Measurements from ENCODE around the gene ZNF821. TPM values are rescaled to one million over a fixed set of nuclear protein-coding genes. Genes with fewer than 3 reads are reported as not detected.

The ZNF821 gene
- total RNA-seq, 1 donor from 2014 or later: 10.4 TPM

DNA sequence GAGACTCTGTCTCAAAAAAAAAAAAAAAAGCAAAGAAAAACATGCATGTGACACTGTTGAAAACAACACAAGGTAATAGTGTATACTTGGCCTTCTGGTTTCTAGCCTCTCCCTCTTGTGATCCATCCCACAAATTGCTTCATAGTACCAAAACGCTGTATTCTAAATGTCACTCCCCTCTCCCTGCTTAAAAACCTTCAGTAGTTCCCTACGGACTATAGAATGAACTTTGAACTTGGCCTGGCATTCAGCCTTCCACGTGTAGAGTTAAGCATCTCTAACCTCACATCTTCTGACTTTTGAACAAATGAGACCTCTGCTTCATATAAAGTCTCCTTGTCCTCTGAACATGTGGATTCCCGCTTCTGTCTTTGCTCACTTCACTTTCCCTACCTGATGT, 5.1 kb downstream of the ZNF821 start:
- no peaks in the 10 kb centered on the region for H3K27me3 Mint-ChIP-seq (ENCODE audit: low read depth, unreplicated experiment)
- Histone ChIP-seq H3K4me1 (ENCODE audit: insufficient read depth, low read length) (peaks cover 9% of the 10 kb centered on the region), H3K9ac (ENCODE audit: low read length) (no peak overlapping the region), H3K27me3 (ENCODE audit: insufficient read depth, low read length) (no peaks in the 10 kb centered on the region), H3K9me3 (ENCODE audit: insufficient read depth, low read depth, low read length) (no peaks in the 10 kb centered on the region), H3K27ac (ENCODE audit: low read depth, low read length) (no peak overlapping the region), H3K36me3 (ENCODE audit: insufficient read depth, low read length) (peaks cover 18% of the 10 kb centered on the region), H3K4me2 (ENCODE audit: low read length) (no peak overlapping the region), H3K79me2 (ENCODE audit: insufficient read depth, low read length) (no peaks in the 10 kb centered on the region), H3K4me3 (ENCODE audit: insufficient read depth, low read depth, low read length) (no peak overlapping the region), H4K20me1 (ENCODE audit: insufficient read depth, low read length) (peaks cover 11% of the 10 kb centered on the region), H2AFZ (ENCODE audit: low read depth, low read length) (no peak overlapping the region)
- no peak overlapping the region for H3K4me3 Mint-ChIP-seq (ENCODE audit: unreplicated experiment)
- no peak for DNase-seq (ENCODE audit: low read depth)
- TF ChIP-seq, protein P1, sequence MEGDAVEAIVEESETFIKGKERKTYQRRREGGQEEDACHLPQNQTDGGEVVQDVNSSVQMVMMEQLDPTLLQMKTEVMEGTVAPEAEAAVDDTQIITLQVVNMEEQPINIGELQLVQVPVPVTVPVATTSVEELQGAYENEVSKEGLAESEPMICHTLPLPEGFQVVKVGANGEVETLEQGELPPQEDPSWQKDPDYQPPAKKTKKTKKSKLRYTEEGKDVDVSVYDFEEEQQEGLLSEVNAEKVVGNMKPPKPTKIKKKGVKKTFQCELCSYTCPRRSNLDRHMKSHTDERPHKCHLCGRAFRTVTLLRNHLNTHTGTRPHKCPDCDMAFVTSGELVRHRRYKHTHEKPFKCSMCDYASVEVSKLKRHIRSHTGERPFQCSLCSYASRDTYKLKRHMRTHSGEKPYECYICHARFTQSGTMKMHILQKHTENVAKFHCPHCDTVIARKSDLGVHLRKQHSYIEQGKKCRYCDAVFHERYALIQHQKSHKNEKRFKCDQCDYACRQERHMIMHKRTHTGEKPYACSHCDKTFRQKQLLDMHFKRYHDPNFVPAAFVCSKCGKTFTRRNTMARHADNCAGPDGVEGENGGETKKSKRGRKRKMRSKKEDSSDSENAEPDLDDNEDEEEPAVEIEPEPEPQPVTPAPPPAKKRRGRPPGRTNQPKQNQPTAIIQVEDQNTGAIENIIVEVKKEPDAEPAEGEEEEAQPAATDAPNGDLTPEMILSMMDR (IDR thresholded peaks at IDR 0.05; ENCODE audit: insufficient read depth, low read depth, low read length): no peak
- no peak for TF ChIP-seq EZH2 (IDR thresholded peaks at IDR 0.05; ENCODE audit: insufficient read depth, low read length)
- peaks cover 3% of the 10 kb centered on the region for H3K4me1 Mint-ChIP-seq (ENCODE audit: low read depth, unreplicated experiment)
- peaks cover 7% of the 10 kb centered on the region for H3K36me3 Mint-ChIP-seq (ENCODE audit: low read depth, unreplicated experiment)
- no peak overlapping the region for H3K27ac Mint-ChIP-seq (ENCODE audit: unreplicated experiment)
- FAIRE-seq: no peak
- H3K9me3 Mint-ChIP-seq (ENCODE audit: unreplicated experiment): no peaks in the 10 kb centered on the region

DNA sequence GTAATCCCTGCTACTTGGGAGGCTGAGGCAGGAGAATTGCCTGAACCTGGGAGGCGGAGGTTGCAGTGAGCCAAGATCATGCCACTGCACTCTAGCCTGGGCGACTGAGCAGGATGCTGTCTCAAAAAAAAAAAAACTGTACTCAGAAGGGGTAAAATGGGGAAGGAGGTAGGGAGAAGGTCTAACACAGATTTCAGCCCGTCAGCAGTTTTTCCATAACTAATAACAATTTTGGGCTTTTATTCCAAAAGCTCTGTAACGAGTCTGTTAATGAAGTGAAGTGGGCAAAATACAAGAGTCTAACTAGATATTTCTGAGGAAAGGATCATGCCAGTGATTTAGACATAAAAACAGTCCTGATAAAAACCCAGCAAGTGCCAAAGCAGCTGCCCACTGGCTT, 10.8 kb downstream of the ZNF821 start:
- no peak overlapping the region for H3K27ac Mint-ChIP-seq (ENCODE audit: unreplicated experiment)
- DNase-seq (ENCODE audit: low read depth): no peak
- no peak overlapping the region for H3K4me3 Mint-ChIP-seq (ENCODE audit: unreplicated experiment)
- Histone ChIP-seq H3K79me2 (ENCODE audit: insufficient read depth, low read length) (no peaks in the 10 kb centered on the region), H3K9me3 (ENCODE audit: insufficient read depth, low read depth, low read length) (no peaks in the 10 kb centered on the region), H4K20me1 (ENCODE audit: insufficient read depth, low read length) (no peaks in the 10 kb centered on the region), H3K27ac (ENCODE audit: low read depth, low read length) (no peak overlapping the region), H3K4me3 (ENCODE audit: insufficient read depth, low read depth, low read length) (no peak overlapping the region), H3K4me2 (ENCODE audit: low read length) (no peak overlapping the region), H3K27me3 (ENCODE audit: insufficient read depth, low read length) (no peaks in the 10 kb centered on the region), H3K36me3 (ENCODE audit: insufficient read depth, low read length) (peaks cover 2% of the 10 kb centered on the region), H2AFZ (ENCODE audit: low read depth, low read length) (no peak overlapping the region), H3K4me1 (ENCODE audit: insufficient read depth, low read length) (no peaks in the 10 kb centered on the region), H3K9ac (ENCODE audit: low read length) (no peak overlapping the region)
- TF ChIP-seq, protein P1 (IDR thresholded peaks at IDR 0.05; ENCODE audit: insufficient read depth, low read depth, low read length): no peak
- H3K27me3 Mint-ChIP-seq (ENCODE audit: low read depth, unreplicated experiment): no peaks in the 10 kb centered on the region
- H3K36me3 Mint-ChIP-seq (ENCODE audit: low read depth, unreplicated experiment): peaks cover 9% of the 10 kb centered on the region
- no peak for FAIRE-seq
- H3K9me3 Mint-ChIP-seq (ENCODE audit: unreplicated experiment): no peaks in the 10 kb centered on the region
- H3K4me1 Mint-ChIP-seq (ENCODE audit: low read depth, unreplicated experiment): no peaks in the 10 kb centered on the region

DNA sequence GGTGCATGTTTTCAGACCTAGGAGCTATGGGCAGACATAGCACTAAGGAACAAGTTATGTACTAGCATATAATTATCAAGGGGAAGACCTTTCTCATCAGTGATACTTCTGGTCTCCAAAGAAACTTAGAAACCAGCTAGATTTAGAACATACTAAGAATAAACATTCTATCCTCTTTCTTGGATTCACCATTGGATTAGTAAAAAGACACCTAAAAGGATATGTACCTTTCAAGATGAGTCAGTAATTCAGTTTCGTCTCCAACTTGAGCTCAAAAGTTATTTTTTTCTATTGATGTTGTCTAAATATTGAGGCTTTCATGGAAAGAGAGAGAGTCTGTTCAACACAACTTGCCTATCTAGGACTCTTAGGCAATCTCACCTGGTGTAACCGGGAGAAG, 13.2 kb downstream of the ZNF821 start:
- Histone ChIP-seq H3K27me3 (ENCODE audit: insufficient read depth, low read length) (no peaks in the 10 kb centered on the region), H3K4me1 (ENCODE audit: insufficient read depth, low read length) (no peaks in the 10 kb centered on the region), H3K4me2 (ENCODE audit: low read length) (no peak overlapping the region), H3K9me3 (ENCODE audit: insufficient read depth, low read depth, low read length) (no peaks in the 10 kb centered on the region), H3K4me3 (ENCODE audit: insufficient read depth, low read depth, low read length) (no peak overlapping the region), H4K20me1 (ENCODE audit: insufficient read depth, low read length) (no peaks in the 10 kb centered on the region), H3K9ac (ENCODE audit: low read length) (no peak overlapping the region), H3K36me3 (ENCODE audit: insufficient read depth, low read length) (peaks cover 7% of the 10 kb centered on the region), H2AFZ (ENCODE audit: low read depth, low read length) (no peak overlapping the region), H3K27ac (ENCODE audit: low read depth, low read length) (no peak overlapping the region), H3K79me2 (ENCODE audit: insufficient read depth, low read length) (no peaks in the 10 kb centered on the region)
- Mint-ChIP-seq H3K36me3 (ENCODE audit: low read depth, unreplicated experiment) (peaks cover 9% of the 10 kb centered on the region), H3K4me3 (ENCODE audit: unreplicated experiment) (no peak overlapping the region), H3K9me3 (ENCODE audit: unreplicated experiment) (no peaks in the 10 kb centered on the region), H3K27me3 (ENCODE audit: low read depth, unreplicated experiment) (no peaks in the 10 kb centered on the region), H3K4me1 (ENCODE audit: low read depth, unreplicated experiment) (no peaks in the 10 kb centered on the region), H3K27ac (ENCODE audit: unreplicated experiment) (no peak overlapping the region)
- no peak for TF ChIP-seq EZH2 (IDR thresholded peaks at IDR 0.05; ENCODE audit: insufficient read depth, low read length)
- TF ChIP-seq, protein P1 (IDR thresholded peaks at IDR 0.05; ENCODE audit: insufficient read depth, low read depth, low read length): no peak
- DNase-seq (ENCODE audit: low read depth) (no peak), FAIRE-seq (no peak)
